ENCODE results near the gene RFX3.

RFX3 gene

DNA sequence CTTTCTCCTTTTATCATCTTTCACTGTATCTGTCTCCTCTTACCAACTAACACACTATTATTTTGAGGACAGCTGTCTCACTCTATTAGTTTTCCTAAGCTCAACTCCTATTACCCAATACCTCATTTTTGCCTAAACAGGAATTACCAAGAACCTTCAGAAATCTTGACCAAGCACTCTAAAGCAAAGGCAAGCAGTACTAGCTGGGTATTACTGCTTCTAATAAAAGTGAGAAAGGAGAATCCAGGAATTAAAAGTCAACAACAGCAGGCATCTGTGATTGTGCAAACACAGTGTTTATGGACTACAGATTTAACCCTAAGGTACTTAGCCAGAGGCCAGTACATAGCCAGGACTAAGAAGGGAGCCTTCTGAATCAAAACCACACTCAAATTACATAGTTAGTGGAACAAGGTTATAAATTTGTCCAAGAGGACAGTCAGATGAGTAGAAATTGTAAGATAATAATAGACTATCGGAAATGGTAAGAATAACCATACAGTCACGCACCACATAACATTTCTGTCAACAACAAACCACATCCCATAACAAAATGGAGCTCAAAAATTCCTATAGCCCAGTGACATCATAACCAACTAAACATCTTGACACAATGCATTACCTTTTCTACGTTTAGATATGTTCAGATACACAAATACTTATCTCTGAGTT is 8.3 kb downstream of the RFX3 start:
- Histone ChIP-seq H3K4ac (ENCODE audit: low read length) (no peak overlapping the region), H3K23ac (ENCODE audit: low read depth, low read length, poor library complexity) (no peak overlapping the region), H2AFZ (ENCODE audit: low read length) (no peak overlapping the region), H3K9me3 (replicated peaks in 1 of 2; ENCODE audit: control insufficient read depth in 2 of 2, insufficient read depth in 1 of 2, low read depth in 1 of 2, low read length in 2 of 2) (peaks cover 0 to 6% of the 10 kb centered on the region in 2 donors), H3K36me3 (replicated peaks in 1 of 2; ENCODE audit: control insufficient read depth in 2 of 2, insufficient read depth in 2 of 2, low read length in 2 of 2) (peaks cover 0 to 29% of the 10 kb centered on the region in 2 donors), H2BK15ac (ENCODE audit: low read length) (no peak overlapping the region), H4K91ac (ENCODE audit: low read depth, low read length, poor library complexity) (no peak overlapping the region), H3K14ac (ENCODE audit: low read length) (no peak overlapping the region), H3K9ac (ENCODE audit: low read depth, low read length, poor library complexity) (no peak overlapping the region), H2BK120ac (ENCODE audit: low read depth, low read length) (no peak overlapping the region), H4K8ac (ENCODE audit: low read depth, low read length) (no peak overlapping the region), H3K18ac (ENCODE audit: low read length) (no peak overlapping the region), H2BK5ac (ENCODE audit: low read length) (no peak overlapping the region), H3K27me3 (ENCODE audit: control insufficient read depth in 3 of 3, insufficient read depth in 3 of 3, low read depth in 1 of 3, low read length in 3 of 3) (no peaks in the 10 kb centered on the region), H2BK12ac (ENCODE audit: low read length) (no peak overlapping the region), H3K27ac (replicated peaks; ENCODE audit: low read length) (no peak overlapping the region), H3K4me3 (ENCODE audit: low read length in 2 of 2) (no peak overlapping the region), H2AK5ac (ENCODE audit: low read depth, low read length) (no peak overlapping the region), H3K4me2 (ENCODE audit: insufficient read depth, low read length, poor library complexity, severe bottlenecking) (no peak overlapping the region), H3K4me1 (ENCODE audit: control insufficient read depth in 2 of 2, insufficient read depth in 1 of 2, low read depth in 1 of 2, low read length in 2 of 2) (peaks cover 0 to 7% of the 10 kb centered on the region in 2 donors), H3K79me1 (ENCODE audit: low read depth, low read length) (no peaks in the 10 kb centered on the region)
- no peak for DNase-seq (ENCODE audit: low spot score)
- WGBS, 2 donors (ENCODE audit: extremely low coverage in 2 of 2, insufficient read length in 2 of 2, insufficient replicate concordance in 1 of 2): no CpG with 5 or more reads among the region's 3 CpGs

- Histone ChIP-seq H3K4me3 (ENCODE audit: low read length in 2 of 2) (no peak overlapping the region), H3K36me3 (replicated peaks in 1 of 2; ENCODE audit: control insufficient read depth in 2 of 2, insufficient read depth in 2 of 2, low read length in 2 of 2) (peaks cover 0 to 29% of the 10 kb centered on the region in 2 donors), H2BK5ac (ENCODE audit: low read length) (no peak overlapping the region), H3K4me2 (ENCODE audit: insufficient read depth, low read length, poor library complexity, severe bottlenecking) (no peak overlapping the region), H3K14ac (ENCODE audit: low read length) (no peak overlapping the region), H3K79me1 (ENCODE audit: low read depth, low read length) (no peaks in the 10 kb centered on the region), H3K9ac (ENCODE audit: low read depth, low read length, poor library complexity) (no peak overlapping the region), H3K23ac (ENCODE audit: low read depth, low read length, poor library complexity) (no peak overlapping the region), H3K9me3 (replicated peaks in 1 of 2; ENCODE audit: control insufficient read depth in 2 of 2, insufficient read depth in 1 of 2, low read depth in 1 of 2, low read length in 2 of 2) (peaks cover 0 to 9% of the 10 kb centered on the region in 2 donors), H4K8ac (ENCODE audit: low read depth, low read length) (no peak overlapping the region), H3K18ac (ENCODE audit: low read length) (no peak overlapping the region), H2AK5ac (ENCODE audit: low read depth, low read length) (no peak overlapping the region), H2BK120ac (ENCODE audit: low read depth, low read length) (no peak overlapping the region), H2BK15ac (ENCODE audit: low read length) (no peak overlapping the region), H3K27ac (replicated peaks; ENCODE audit: low read length) (no peak overlapping the region), H3K27me3 (ENCODE audit: control insufficient read depth in 3 of 3, insufficient read depth in 3 of 3, low read depth in 1 of 3, low read length in 3 of 3) (no peaks in the 10 kb centered on the region), H3K4me1 (ENCODE audit: control insufficient read depth in 2 of 2, insufficient read depth in 1 of 2, low read depth in 1 of 2, low read length in 2 of 2) (peaks cover 0 to 1% of the 10 kb centered on the region in 2 donors), H3K4ac (ENCODE audit: low read length) (no peak overlapping the region), H2BK12ac (ENCODE audit: low read length) (no peak overlapping the region), H4K91ac (ENCODE audit: low read depth, low read length, poor library complexity) (no peak overlapping the region), H2AFZ (ENCODE audit: low read length) (no peak overlapping the region)
- DNase-seq (ENCODE audit: low spot score): no peak
- no CpG with 5 or more reads among the region's 4 CpGs for WGBS, 2 donors (ENCODE audit: extremely low coverage in 2 of 2, insufficient read length in 2 of 2, insufficient replicate concordance in 1 of 2)
Measured at GRCh38 chr9:3516667-3517330, 9.0 kb downstream of the RFX3 start.

- H3K27ac ChIP-seq (replicated peaks; ENCODE audit: low read length): no peak overlapping the region
- H3K23ac ChIP-seq (ENCODE audit: low read depth, low read length, poor library complexity): no peak overlapping the region
- H3K4ac ChIP-seq (ENCODE audit: low read length): no peak overlapping the region
- H3K14ac ChIP-seq (ENCODE audit: low read length): no peak overlapping the region
- no peak overlapping the region for H4K8ac ChIP-seq (ENCODE audit: low read depth, low read length)
- H2AFZ ChIP-seq (ENCODE audit: low read length): no peak overlapping the region
- peaks cover 0 to 17% of the 10 kb centered on the region in 2 donors for H3K36me3 ChIP-seq (replicated peaks in 1 of 2; ENCODE audit: control insufficient read depth in 2 of 2, insufficient read depth in 2 of 2, low read length in 2 of 2)
- H3K4me2 ChIP-seq (ENCODE audit: insufficient read depth, low read length, poor library complexity, severe bottlenecking): no peak overlapping the region
- H2BK5ac ChIP-seq (ENCODE audit: low read length): no peak overlapping the region
- H3K4me3 ChIP-seq (ENCODE audit: low read length in 2 of 2): no peak overlapping the region
- no peak overlapping the region for H2BK15ac ChIP-seq (ENCODE audit: low read length)
- no peak overlapping the region for H3K9ac ChIP-seq (ENCODE audit: low read depth, low read length, poor library complexity)
- peaks cover 0 to 8% of the 10 kb centered on the region in 2 donors for H3K4me1 ChIP-seq (ENCODE audit: control insufficient read depth in 2 of 2, insufficient read depth in 1 of 2, low read depth in 1 of 2, low read length in 2 of 2)
- no peaks in the 10 kb centered on the region for H3K27me3 ChIP-seq (ENCODE audit: control insufficient read depth in 3 of 3, insufficient read depth in 3 of 3, low read depth in 1 of 3, low read length in 3 of 3)
- no peak overlapping the region for H2BK120ac ChIP-seq (ENCODE audit: low read depth, low read length)
- no peak for DNase-seq (ENCODE audit: low spot score)
- no peaks in the 10 kb centered on the region for H3K79me1 ChIP-seq (ENCODE audit: low read depth, low read length)
- H2BK12ac ChIP-seq (ENCODE audit: low read length): no peak overlapping the region
- H4K91ac ChIP-seq (ENCODE audit: low read depth, low read length, poor library complexity): no peak overlapping the region
- no peak overlapping the region for H3K18ac ChIP-seq (ENCODE audit: low read length)
- no CpG with 5 or more reads among the region's 3 CpGs for WGBS, 2 donors (ENCODE audit: extremely low coverage in 2 of 2, insufficient read length in 2 of 2, insufficient replicate concordance in 1 of 2)
- no peak overlapping the region for H2AK5ac ChIP-seq (ENCODE audit: low read depth, low read length)
- H3K9me3 ChIP-seq (replicated peaks in 1 of 2; ENCODE audit: control insufficient read depth in 2 of 2, insufficient read depth in 1 of 2, low read depth in 1 of 2, low read length in 2 of 2): peaks cover 0 to 12% of the 10 kb centered on the region in 2 donors
Measured at GRCh38 chr9:3515405-3515804, 10.4 kb downstream of the RFX3 start.

DNA sequence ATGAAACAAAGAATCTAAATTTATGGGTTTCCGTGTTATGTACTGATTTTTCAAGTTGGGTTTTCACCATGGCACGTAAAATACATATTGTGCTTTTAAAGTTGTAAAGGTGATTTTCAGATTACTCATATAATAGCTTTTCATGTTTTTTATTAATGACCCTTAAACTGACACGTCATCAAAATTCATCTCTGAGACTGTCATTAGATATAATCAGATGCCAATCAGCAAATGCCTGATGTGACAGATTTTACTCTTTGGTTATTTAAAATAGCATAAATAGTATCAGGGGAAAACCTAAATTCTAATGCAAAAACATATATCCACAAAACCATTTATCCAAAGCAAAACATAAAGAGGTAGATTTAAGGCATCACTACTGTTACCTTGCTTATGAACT is 11.0 kb downstream of the RFX3 start:
- H3K23ac ChIP-seq (ENCODE audit: low read depth, low read length, poor library complexity): no peak overlapping the region
- H3K9me3 ChIP-seq (replicated peaks in 1 of 2; ENCODE audit: control insufficient read depth in 2 of 2, insufficient read depth in 1 of 2, low read depth in 1 of 2, low read length in 2 of 2): peaks cover 0 to 12% of the 10 kb centered on the region in 2 donors
- peaks cover 0 to 12% of the 10 kb centered on the region in 2 donors for H3K4me1 ChIP-seq (ENCODE audit: control insufficient read depth in 2 of 2, insufficient read depth in 1 of 2, low read depth in 1 of 2, low read length in 2 of 2)
- no peak for DNase-seq (ENCODE audit: low spot score)
- no peak overlapping the region for H2BK5ac ChIP-seq (ENCODE audit: low read length)
- H4K8ac ChIP-seq (ENCODE audit: low read depth, low read length): no peak overlapping the region
- H3K18ac ChIP-seq (ENCODE audit: low read length): no peak overlapping the region
- H3K27ac ChIP-seq (replicated peaks; ENCODE audit: low read length): no peak overlapping the region
- no peak overlapping the region for H2BK12ac ChIP-seq (ENCODE audit: low read length)
- no peaks in the 10 kb centered on the region for H3K79me1 ChIP-seq (ENCODE audit: low read depth, low read length)
- H3K4ac ChIP-seq (ENCODE audit: low read length): no peak overlapping the region
- H2BK15ac ChIP-seq (ENCODE audit: low read length): no peak overlapping the region
- H3K36me3 ChIP-seq (replicated peaks in 1 of 2; ENCODE audit: control insufficient read depth in 2 of 2, insufficient read depth in 2 of 2, low read length in 2 of 2): peaks cover 0 to 13% of the 10 kb centered on the region in 2 donors
- H3K4me2 ChIP-seq (ENCODE audit: insufficient read depth, low read length, poor library complexity, severe bottlenecking): no peak overlapping the region
- no peak overlapping the region for H4K91ac ChIP-seq (ENCODE audit: low read depth, low read length, poor library complexity)
- no peak overlapping the region for H2AFZ ChIP-seq (ENCODE audit: low read length)
- no peak overlapping the region for H2BK120ac ChIP-seq (ENCODE audit: low read depth, low read length)
- H3K9ac ChIP-seq (ENCODE audit: low read depth, low read length, poor library complexity): no peak overlapping the region
- H3K14ac ChIP-seq (ENCODE audit: low read length): no peak overlapping the region
- no CpG with 5 or more reads among the region's 3 CpGs for WGBS, 2 donors (ENCODE audit: extremely low coverage in 2 of 2, insufficient read length in 2 of 2, insufficient replicate concordance in 1 of 2)
- H3K4me3 ChIP-seq (ENCODE audit: low read length in 2 of 2): no peak overlapping the region
- H3K27me3 ChIP-seq (ENCODE audit: control insufficient read depth in 3 of 3, insufficient read depth in 3 of 3, low read depth in 1 of 3, low read length in 3 of 3): no peaks in the 10 kb centered on the region
- no peak overlapping the region for H2AK5ac ChIP-seq (ENCODE audit: low read depth, low read length)
